NK-92 treated with Interleukin-12 subunit alpha and Interleukin-12 subunit beta, amount 100 ng/mL, for 24 hours (cell line): ENCODE data around the gene SLC1A6.
"Not testable (repeated sequence)": the region's sequence is repeated elsewhere in the genome, so short reads cannot be mapped to it uniquely, and the experiment has no call there.

Experiments
- DNase-seq: peaks from one replicate; lab custom pipeline; 2025; lab: John Stamatoyannopoulos, UW

The SLC1A6 gene

DNA sequence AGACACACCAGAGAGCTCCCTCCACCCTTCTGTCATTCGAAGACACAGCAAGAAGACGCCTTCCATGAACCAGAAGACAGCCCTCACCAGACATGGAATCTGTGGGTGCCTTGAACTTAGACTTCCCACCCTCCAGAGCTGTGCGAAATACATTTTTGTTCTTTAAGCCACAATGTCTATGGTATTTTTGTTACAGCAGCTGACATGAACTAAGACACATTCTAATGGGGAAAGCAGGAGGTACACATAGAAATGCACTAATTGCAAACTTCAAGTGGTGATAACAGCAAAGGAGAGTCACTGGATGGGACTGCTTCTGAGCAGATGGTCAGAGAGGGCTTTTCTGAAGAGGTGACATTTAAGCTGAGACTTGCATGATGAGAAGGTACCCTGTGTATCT lies 22.2 kb downstream of the SLC1A6 start:
- DNase-seq, result no peak

DNA sequence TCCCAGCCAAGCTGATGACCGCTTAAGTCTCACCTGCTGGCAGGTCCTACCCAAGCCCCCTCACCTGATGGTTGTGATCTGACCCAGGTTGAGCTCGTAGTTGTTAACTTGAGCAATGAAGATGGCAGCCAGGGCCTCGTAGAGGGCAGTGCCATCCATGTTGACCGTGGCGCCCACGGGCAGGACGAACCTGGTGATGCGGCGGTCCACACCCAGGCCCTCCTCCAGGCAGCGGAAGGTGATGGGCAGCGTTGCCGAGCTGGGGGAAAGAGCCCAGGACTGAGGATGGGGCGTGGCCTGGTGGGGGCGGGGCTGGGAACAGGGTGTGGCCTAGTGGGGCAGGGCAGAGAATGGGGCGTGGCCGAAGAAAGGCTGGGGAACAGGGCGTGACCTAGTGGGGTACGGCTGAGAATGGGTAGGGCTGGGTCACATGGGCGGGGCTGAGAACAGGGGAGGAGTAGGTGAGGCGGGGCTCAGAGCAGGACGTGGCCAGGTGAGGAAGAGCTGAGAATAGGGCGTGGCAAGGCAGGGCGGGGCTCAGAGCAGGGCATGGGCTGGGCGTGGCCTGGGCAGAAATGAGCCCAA lies 25.5 kb downstream of the SLC1A6 start:
- no peak for DNase-seq

DNA sequence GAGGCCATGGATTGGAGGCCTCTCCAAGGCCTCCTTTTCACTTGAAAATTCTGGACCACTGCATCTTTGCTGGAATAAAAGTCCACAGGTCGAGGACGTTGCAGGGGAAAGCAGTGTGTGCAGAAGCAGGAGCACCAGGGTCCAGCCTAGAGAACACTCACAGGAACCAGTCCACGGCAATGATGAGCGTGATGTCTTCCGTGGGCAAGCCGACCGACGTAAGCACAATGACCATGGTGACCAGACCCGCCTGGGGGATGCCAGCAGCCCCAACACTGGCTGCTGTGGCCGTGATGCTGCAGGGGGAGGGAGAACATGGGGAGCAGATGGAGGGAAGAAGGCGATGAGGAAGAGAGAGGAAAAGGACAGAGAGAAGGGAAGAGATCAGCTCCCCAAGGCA lies 26.9 kb downstream of the SLC1A6 start:
- DNase-seq, result no peak

DNA sequence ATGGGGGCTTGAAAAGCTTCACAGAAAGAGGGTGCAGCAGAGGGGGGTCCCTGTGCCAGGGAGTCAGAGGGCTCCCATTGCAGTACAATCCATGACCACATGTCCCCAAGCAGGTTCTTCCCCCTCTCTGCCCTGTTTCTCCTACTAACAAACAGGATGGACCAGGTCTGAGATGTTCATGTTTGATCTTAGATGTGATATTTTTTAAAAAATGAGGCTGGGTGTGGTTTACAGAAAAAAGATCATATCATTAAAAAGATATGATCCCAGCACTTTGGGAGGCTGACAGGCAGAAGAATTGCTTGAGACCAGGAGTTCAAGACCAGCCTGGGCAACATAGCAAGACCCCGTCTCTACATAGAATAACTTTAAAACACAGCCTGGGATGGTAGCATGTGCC lies 29.2 kb downstream of the SLC1A6 start:
- no peak for DNase-seq

DNA sequence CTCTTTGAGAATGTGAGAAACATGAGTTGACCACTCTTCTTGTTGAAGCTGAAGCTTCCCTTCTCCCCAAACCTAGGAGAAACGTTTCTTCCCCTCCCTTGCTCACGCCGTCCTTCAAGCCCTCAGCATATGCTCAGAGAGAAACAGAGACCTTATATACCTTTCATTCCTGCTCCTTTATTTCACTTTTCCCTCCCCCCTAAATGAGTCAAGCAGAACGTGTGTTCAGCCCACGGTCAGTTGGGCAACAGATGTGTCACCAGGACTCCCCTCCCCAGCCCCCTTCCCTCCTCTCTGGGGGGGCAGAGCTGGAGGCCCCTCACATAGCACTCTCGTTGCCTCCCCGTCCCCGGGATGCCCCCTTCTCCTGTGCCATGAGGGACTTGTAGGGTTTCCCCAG lies 29.8 kb downstream of the SLC1A6 start:
- no peak for DNase-seq

DNA sequence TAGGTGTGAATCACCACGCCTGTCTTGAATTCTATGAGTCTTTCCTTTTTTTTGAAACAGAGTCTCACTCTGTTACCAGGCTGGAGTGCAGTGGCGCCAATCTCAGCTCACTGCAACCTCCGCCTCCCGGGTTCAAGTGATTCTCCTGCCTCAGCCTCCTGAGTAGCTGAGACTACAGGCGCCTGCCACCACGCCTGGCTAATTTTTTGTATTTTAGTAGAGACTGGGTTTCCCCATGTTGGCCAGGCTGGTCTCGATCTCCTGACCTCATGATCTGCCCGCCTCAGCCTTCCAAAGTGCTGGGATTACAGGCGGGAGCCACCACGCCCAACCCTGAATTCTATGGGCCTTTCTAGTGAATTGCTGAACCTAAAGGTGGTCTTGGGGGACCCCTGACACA lies 30.3 kb downstream of the SLC1A6 start:
- DNase-seq, result not testable (repeated sequence)

DNA sequence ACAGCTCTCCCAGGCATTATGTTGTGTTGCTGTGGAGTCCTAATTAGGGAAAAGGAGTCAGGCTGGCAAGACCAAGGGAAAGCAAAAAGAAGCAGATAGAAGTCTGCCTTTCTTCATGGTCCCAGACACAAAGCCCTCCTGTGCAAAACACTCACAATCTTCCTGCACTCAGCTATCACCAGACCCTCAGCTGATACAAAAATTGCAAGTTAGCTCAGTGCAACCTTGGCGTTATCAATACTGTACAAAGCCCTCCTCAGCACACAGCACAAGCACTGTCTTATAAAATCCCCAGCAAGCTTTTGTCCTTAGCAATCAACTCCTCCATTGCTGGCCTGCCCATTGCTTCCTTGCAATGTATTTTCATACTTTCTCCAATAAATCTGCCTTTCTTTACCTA lies 35.2 kb downstream of the SLC1A6 start:
- no peak for DNase-seq

DNA sequence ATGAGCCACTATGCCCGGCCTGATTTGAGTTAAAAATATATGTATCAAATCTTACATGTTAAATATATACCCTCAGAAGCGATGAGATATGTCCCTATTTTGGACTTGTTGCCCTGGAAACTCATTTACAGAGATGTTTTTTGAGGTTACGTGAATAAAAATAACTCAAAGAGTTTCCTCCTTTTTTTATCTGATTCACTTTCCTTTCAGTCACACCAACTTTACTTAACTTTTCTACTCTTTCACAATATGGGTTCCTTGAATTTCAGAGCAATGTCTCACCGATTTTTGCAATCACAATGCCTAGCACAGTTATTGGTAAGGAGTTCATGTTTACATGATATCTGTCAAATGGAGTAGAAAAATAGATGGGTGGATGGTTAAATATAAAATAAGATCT lies 36.1 kb downstream of the SLC1A6 start:
- DNase-seq, result no peak

DNA sequence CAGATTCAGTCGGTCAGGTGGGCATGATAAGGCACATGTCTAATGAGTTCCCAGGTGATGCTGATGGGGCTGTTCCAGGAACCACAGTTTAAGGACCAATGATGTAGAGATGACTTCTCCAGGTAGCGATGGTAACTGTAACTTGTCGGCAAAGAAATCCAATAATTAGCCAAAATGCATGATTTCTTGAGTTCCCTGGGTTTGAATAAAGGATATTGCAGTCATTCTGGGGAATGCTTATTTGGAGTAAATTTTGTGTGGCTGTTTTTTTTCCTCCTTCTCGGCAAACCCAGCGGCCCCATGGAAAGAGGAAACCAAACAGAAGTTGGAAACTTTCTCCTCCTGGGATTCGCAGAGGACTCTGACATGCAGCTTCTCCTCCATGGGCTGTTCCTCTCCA lies 38.5 kb downstream of the SLC1A6 start, which contains the start of gene OR7C2:
TSS of gene OR7C2 (plus strand) at position 301 of the 400 bp plus-strand sequence. CDS start at position 301, 0 bp downstream.
- no peak for DNase-seq

DNA sequence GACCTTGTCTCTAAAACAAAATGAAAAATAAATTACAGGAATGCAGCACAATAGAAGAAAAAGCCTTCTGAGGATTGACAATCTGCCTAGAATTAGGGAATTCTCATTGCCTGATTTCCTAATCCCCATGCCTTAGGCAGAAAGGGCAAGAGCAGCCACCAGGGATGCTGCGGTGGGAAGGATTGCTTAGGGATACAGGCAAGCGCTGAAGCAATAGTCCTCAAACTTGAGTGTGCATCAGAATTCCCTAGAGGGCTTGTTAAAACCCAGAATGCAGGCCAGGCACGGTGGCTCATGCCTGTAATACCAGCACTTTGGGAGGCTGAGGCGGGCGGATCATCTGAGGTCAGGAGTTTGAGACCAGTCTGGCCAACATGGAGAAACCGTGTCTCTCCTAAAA lies 39.4 kb downstream of the SLC1A6 start:
- no peak for DNase-seq

DNA sequence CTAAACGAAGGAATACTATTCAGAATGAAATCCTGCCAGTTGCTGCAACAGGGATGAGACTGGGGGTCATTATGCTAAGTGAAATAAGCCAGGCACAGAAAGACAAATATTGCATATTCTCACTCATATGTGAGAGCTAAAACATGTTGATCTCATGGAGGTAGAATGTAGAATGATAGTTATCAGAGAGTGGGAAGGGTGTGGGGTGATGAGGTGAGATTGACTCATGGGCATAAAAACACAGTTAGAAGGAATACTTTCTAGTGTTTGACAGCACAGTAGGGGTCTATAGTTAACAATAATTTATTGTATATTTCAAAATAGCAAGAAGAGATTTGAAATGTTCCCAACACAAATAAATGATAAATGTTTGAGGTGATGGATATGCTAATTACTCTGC lies 46.2 kb downstream of the SLC1A6 start:
- DNase-seq, result no peak

DNA sequence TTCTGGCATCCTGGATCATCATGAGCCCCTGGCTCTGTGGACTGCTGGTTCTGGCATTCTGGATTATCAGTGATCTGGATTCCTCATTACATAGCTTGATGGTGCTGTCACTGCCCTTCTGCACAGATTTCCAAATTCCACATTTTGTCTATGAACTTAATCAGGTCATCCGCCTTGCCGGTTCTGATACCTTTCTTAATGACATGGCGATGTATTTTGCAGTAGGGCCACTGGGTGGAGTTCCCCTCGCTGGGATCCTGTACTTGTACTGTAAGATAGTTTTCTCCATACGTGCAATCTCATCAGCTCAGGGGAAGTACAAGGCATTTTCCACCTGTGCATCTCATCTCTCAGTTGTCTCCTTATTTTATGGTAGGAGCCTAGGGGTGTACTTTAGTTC lies 62.8 kb downstream of the SLC1A6 start:
- DNase-seq, result no peak

DNA sequence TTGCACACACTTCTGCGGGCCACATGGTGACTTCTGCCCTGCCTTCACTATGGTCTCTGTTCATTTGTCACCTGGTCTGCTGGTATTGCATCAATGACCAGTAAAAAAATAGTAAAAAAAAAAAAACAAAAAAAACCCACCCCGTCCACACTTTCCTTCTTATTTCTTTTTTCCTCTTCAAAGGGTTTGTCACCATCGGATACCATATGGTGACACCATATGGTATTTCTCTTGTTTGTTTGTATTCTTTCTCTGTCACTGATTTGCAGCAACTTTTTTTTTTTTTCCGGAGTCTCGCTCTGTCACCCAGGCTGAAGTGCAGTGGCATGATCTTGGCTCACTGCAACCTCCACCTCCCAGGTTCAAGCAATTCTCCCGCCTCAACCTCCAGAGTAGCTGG lies 64.5 kb downstream of the SLC1A6 start:
- DNase-seq, result no peak

DNA sequence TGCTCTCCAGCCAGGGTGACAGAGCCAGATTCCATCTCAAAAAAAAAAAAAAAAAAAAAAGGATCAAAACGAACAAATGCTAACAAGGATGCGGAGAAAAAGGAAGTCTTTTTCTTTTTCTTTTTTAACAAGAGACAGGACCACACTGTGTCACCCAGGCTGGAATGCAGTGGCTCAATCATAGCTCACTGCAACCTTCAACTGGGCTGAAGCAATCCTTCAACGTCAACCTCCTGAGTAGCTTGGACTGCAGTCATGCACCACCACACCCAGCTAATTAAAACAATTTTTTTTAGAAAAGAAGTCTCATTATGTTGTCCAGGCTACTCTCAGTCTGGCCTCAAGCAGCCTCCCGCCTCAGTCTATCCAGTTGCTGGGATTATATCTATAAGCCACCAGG lies 73.0 kb downstream of the SLC1A6 start:
- no peak for DNase-seq

DNA sequence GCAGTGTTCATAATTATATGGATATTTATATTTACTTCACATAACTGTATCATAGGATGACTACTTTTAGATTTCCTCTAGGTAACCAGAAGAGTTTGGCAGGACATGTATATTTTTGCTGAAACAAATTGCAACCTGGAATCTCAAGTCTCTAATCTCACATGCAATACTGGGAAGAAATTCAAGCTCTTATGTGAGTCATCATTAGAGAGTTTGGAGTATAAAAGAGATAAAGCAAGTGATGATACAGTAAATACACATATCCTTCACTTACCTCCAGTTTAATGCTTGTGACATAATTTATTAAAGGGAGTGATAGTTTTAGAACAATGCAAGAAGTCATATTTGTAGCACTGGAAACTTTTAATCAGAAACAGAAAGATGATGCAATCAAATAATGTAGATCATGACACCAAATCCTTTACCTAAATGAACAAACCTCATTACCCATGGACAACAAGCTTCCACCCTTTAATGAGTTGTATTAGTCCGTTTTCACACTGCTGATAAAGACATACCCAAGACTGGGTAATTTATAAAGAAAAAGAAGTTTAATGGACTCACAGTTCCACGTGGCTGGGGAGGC lies 77.9 kb downstream of the SLC1A6 start:
- DNase-seq, result no peak
